ENCODE results near the gene TIMM23B.
"Not testable (repeated sequence)": the region's sequence is repeated elsewhere in the genome, so short reads cannot be mapped to it uniquely, and the experiment has no call there.

Gene TIMM23B

GRCh38 chr10:49941447-49942338 is at the start of gene TIMM23B, which contains the start of gene PARG:
Gene TIMM23B, plus strand, starts transcription at chr10:49942053. Its CDS starts 142 bp downstream, at chr10:49942195.
Gene PARG, minus strand, starts transcription at chr10:49942027. Its CDS starts 302 bp downstream, at chr10:49941725.
- FAIRE-seq: not testable (repeated sequence)

GRCh38 chr10:49899999-49900398 is 41.9 kb upstream of the TIMM23B start:
- FAIRE-seq: not testable (repeated sequence)

GRCh38 chr10:49900406-49900805 is 41.4 kb upstream of the TIMM23B start:
- FAIRE-seq: not testable (repeated sequence)

- FAIRE-seq: not testable (repeated sequence)
Observed at GRCh38 chr10:49903829-49904228, 38.0 kb upstream of the TIMM23B start.

- FAIRE-seq: not testable (repeated sequence)
Observed at GRCh38 chr10:49908290-49909080, 33.4 kb upstream of the TIMM23B start.

- not testable (repeated sequence) for FAIRE-seq
Observed at GRCh38 chr10:49910295-49910694, 31.6 kb upstream of the TIMM23B start.

GRCh38 chr10:49916451-49916850 is 25.4 kb upstream of the TIMM23B start:
- FAIRE-seq: peak; percentile 28

GRCh38 chr10:49917927-49918326 is 23.9 kb upstream of the TIMM23B start:
- FAIRE-seq: not testable (repeated sequence)

- FAIRE-seq: not testable (repeated sequence)
Observed at GRCh38 chr10:49922041-49922440, 19.8 kb upstream of the TIMM23B start.

- FAIRE-seq: not testable (repeated sequence)
Observed at GRCh38 chr10:49923572-49923971, 18.3 kb upstream of the TIMM23B start.

GRCh38 chr10:49931276-49931675 is 10.6 kb upstream of the TIMM23B start:
- FAIRE-seq: not testable (repeated sequence)

- not testable (repeated sequence) for FAIRE-seq
Observed at GRCh38 chr10:49931959-49932728, 9.7 kb upstream of the TIMM23B start.

GRCh38 chr10:49942339-49942705 is 469 bp downstream of the TIMM23B start:
- not testable (repeated sequence) for FAIRE-seq

- not testable (repeated sequence) for FAIRE-seq
Observed at GRCh38 chr10:49943607-49944006, 1.8 kb downstream of the TIMM23B start.

GRCh38 chr10:49948142-49948541 is 6.3 kb downstream of the TIMM23B start:
- FAIRE-seq: not testable (repeated sequence)

- not testable (repeated sequence) for FAIRE-seq
Observed at GRCh38 chr10:49948737-49949136, 6.9 kb downstream of the TIMM23B start.

GRCh38 chr10:49952006-49952405 is 10.2 kb downstream of the TIMM23B start:
- FAIRE-seq: not testable (repeated sequence)

- peak; percentile 70 for FAIRE-seq
Observed at GRCh38 chr10:49953122-49953521, 11.3 kb downstream of the TIMM23B start.

- FAIRE-seq: not testable (repeated sequence)
Observed at GRCh38 chr10:49970331-49970857, 28.5 kb downstream of the TIMM23B start.

- FAIRE-seq: not testable (repeated sequence)
Observed at GRCh38 chr10:49971466-49971865, 29.6 kb downstream of the TIMM23B start.

GRCh38 chr10:49972094-49972493 is 30.2 kb downstream of the TIMM23B start:
- FAIRE-seq: not testable (repeated sequence)

- FAIRE-seq: not testable (repeated sequence)
Observed at GRCh38 chr10:49977756-49978155, 35.9 kb downstream of the TIMM23B start.

All from TTC549 (cell line).